OCI-LY7 (cell line): ENCODE data around the gene VPS37B.

Experiments used
- CTCF ChIP-seq: fragments of 200-600 bp; sonication (generic); conservative IDR thresholded peaks from 2 replicates; pipeline ENCODE4 v1.5.1; 2014; ENCODE audit warnings: mild to moderate bottlenecking, antibody characterized with exemption, low read length, moderate library complexity, mixed read lengths
- EZH2phosphoT487 ChIP-seq: fragments of 200-600 bp; sonication (generic); IDR thresholded peaks from 2 replicates; pipeline ENCODE4 v1.6.1; 2018; ENCODE audit warnings: low read depth, borderline replicate concordance, mild to moderate bottlenecking, mixed run types, antibody characterized with exemption, low read length, moderate library complexity, mixed read lengths

DNA sequence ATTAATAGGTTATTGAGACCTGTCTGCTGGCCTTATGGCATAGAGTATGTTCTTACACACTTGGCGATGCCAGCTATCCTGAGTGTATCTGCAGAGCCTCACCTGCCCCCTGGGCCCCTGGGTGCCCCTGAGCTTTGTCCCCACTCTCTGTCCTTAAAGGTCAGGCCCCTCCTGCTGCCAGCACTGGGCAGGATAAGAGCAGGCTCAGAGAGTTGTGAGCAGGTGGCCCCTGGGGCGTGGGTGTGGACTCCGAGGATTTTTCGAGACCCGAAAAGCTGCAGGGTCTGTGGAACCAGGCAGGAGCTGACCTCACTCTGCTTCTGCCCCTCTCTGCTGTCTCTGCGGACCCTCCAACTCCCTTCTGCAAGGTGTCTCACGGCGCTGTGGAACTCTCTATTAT is 52.5 kb downstream of the VPS37B start:
- TF ChIP-seq CTCF: no peak
- no peak for TF ChIP-seq EZH2phosphoT487
